Ammon's horn (tissue), 1 donor: Measurements from ENCODE around the gene ADH1A.
"Not testable (repeated sequence)": the region's sequence is repeated elsewhere in the genome, so short reads cannot be mapped to it uniquely, and the experiment has no call there.

Experiments used
- DNase-seq: peaks from one replicate; pipeline ENCODE4 v3.0.0-alpha.2; 2016; ENCODE audit warnings: low spot score

Gene ADH1A

DNA sequence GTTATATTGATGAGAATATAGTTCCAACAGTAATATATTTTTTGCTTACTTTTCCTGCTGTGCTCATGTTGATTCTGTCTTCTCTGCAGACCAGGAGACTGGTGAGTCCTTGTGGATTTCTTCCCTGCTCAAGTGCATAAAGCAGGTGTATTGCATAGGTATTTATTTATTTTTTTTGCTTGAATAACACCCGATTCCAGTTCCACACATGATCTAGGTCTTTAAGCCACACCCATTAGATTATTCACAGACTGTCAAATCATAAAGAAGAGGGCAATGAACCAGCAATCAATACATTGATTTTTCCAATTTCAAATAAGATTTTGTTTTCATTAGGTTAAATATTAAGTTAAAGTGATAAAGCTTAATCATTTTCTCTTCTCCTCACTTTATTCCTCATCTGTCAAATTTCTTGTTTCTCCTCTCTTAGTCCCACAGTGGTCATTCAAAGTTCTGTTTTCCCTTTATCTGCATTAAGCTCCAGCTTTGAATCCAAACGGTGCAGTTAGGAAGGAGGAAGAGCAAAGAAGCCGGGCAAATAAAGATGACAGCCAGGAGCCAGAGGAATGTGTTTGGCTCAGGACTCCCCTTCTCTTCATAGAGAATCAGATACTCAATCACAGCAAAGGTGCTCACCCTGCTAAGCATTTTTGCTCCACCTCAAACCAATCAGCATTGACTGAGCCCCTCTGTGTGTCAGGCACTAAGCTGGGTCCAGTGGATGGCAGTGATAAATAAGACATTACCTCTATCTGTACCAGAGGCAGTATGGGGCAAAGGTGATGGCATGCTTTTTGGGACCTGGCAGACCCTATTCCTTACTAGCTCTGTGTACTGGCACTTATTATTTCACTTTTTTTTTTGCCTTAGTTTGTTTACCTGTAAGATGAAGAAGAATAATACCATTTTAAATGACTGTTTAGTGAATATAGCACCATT, at the start of gene ADH1A:
TSS of gene ADH1A (minus strand) at position 138 of the 939 bp plus-strand sequence. CDS start at position 67, 71 bp downstream.
- DNase-seq = no peak

DNA sequence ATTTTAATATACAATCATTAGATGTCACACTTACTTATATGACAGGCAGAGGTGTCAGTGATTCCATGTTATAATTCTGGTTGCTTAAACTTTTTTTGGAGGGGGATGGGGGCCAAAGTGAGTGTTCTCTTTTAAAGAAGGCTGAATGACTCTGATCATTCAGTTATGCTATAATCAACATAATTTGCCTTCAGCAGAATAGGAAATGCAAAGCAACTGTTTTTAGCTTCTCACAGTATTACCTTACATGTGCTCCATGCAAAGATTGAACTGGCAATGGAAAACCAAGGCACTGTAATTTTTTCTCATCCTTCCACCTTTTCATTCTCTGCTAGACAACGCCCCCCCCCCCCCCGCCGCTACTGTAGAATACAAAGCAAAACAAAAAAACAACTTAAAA, 48.4 kb upstream of the ADH1A start:
- DNase-seq = no peak

DNA sequence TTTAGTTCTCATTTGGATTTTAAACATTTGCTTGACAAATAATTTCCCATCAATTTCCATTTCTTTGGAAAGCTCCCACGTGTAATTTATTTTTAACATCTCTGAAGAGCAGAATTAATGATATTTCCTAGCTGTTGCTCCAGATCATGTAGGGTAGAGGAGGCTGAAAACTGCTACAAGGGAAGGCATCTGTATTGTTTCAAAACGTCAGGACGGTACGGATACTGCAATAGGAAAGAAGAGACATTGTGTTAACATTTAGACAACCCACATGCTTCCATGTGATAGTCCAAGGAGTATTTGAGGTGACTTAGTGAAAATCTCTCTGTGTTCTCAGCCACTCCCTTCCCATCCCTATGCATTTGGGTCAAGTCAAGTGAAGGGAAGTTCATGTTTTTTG, 45.8 kb upstream of the ADH1A start:
- DNase-seq = no peak

DNA sequence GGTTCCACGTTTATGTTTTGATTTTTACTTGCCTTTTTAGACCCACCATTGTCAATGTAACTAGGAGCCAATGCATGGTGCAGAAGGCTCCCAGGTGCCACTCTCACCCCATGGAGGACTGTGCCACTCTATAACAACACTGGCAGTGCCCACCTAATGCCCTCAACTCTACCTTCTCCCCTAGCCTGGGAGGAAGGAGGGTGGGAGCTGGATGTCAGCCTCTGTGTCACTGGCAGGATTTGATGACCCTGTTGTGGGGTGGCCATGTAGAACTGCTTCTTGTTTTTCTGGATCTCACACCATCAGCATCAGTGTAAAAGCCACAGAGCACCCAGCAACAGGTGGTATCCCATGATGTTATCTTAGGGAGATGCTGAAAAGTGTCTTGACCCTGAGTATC, 44.1 kb upstream of the ADH1A start:
- DNase-seq = no peak

DNA sequence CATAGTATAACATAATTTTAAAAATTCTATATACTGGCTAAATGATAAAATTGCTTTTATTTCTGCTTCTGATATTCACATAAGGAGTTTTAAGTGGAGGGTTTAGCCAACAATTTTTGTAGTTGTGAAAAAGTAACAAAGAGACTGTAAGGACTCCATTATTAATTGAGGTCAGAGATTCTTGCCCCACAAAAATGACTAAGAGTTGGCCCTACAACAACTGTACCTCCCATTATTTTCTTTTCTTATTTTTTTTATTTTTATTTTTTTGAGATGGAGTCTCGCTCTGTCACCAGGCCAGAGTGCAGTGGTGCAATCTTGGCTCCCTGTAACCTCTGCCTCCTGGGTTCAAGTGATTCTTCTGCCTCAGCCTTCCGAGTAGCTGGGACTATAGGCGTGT, 39.9 kb upstream of the ADH1A start:
- DNase-seq = no peak

DNA sequence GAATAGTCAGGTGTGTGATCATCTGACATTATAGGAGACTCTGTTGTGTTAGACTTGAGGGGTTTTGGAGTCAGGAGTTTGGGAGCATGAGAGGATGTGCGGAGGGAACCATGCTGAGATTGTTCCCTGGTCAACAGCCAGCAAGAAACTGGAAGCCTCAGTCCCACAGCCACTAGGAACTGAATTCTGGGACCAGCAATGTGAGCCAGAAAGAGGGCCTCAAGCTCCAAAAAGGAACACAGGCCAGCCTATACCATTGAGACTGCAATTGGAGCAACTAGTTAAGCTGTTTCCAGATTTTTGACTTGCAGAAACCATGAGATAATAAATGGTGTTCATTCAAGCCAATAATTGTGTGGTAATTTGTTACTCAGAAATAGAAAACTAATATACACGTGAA, 39.1 kb upstream of the ADH1A start:
- no peak for DNase-seq

DNA sequence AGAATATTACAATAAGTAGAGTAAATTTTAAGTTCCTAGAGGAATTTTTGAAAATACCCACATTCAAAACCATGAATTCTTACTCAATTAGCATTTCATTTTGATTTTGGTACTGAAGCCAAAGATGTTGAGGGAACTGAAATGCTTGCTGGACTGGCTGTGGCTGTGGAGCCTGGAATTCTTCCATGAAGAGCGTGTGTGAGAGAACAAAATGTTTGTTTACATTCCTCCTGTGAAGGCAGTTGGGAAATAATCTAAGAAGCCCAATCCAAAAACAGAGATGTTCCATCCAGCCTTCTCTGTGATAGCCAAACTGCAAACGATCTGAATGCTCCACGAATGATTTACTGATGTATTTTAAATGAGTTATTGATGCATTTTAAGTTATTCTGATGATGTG, 34.2 kb upstream of the ADH1A start:
- peak; percentile 67 for DNase-seq

DNA sequence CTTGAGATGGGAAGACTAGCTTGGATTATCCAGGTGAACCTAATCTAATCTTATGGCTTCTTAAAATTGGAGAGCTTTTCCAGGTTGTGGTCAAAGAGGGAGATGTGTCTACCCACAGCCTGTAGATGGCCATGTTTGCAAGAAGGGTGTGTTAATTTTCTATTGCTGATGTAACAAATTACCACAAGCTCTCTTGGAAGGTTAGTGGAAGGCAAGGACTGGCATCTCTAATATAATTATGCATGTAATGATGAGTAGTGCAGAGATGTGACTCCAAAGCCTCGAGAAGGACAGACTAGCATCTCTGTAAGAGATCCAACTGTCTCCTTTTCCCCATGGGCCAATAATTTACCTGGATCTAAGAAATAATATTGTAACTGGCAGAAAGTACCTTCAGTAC, 33.6 kb upstream of the ADH1A start:
- DNase-seq = no peak

DNA sequence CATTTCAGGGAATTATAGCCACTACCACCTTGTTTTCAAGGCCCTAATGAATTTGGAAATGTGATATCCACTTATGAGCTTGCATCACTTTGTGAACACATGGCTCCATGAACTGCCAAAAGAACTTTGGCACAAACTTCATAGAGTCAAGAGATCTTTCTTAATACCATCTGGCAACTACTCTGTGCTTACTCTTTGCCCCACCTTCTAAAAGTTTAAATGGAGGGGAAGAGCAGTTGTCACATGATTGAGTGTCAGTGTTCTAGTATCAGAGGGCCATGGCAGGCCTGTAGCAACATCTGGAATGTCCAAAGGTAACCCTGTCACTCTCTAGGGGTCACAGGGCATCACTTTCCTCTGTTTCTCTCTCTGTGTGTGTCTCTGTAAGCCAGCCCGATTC, 33.0 kb upstream of the ADH1A start:
- no peak for DNase-seq

DNA sequence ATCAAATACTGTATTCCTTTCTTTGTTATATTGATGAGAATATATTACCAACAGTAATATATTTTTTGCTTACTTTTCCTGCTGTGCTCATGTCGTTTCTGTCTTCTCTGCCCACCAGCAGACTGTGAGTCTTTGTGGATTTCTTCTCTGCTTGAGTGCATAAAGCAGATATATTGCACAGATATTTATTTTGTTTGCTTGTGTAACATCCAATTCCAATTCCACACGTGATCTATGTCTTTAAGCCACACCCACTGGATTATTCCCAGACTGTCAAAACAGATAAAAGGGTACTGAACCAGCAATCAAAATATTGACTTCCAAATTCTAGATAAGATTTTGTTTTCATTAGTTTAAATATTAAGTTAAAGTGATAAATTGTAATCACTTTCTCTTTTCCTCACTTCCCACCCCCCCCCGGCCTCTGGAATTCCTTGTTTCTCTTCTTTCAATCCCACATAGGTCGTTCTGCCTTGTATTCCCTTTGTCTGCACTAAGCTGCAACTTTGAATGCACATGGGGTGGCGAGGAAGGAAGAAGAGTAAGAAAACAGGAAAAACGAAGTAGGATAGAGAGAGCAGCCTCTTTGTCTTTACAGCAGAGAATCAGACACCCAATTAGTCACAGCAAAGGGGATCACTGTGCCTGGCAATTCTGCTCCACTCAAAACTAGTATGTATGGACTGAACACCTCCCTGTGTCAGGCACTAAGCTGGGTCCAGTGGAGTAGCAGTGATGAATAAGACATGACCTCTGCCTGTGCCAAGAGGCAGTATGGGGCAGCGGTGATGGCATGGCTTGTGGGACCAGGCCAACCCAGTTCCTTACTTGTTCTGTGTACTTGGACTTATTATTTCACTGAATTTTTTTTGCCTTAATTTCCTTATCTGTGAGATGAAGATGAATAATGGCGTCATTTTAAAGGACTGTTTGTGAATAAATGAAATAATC, 30.7 kb upstream of the ADH1A start, which contains the start of gene ADH1B:
TSS of gene ADH1B (minus strand) at position 161 of the 951 bp plus-strand sequence. CDS start at position 91, 70 bp downstream.
- DNase-seq = no peak

DNA sequence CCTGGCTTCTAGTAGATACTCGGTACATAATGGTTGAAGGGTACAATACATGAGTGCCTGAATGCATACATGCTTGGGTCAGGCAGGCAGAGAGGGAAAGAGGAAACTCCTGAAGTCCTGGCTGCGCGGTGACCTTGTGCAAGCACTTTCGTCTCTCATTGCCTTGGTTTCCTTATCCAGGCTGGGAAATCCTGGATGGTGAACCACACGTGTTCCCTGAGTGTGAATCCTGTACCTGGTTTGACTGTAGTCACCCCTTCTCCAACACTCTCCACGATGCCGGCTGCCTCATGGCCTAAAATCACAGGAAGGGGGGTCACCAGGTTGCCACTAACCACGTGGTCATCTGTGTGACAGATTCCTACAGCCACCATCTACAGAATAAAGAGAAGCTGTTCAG, 27.0 kb upstream of the ADH1A start:
- DNase-seq = not testable (repeated sequence)

DNA sequence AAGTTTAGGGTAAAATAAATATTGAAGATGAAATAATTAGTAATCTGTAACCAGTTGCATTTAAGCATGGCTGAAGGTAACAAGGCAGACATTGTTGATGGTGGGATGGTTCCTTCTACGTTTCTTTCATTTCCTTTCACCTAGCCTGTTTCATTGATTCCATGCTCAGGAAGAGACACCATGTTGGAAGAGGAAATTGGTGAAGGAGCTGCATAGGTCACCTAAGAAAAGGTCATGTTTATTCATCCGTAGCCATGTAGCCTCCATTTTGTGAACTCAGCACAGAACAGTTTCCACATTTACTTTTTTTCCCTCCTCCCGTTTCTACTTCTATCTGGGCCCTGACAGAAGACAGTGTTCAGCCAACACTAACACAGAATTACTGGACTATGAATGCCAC, 26.6 kb upstream of the ADH1A start:
- DNase-seq = no peak

DNA sequence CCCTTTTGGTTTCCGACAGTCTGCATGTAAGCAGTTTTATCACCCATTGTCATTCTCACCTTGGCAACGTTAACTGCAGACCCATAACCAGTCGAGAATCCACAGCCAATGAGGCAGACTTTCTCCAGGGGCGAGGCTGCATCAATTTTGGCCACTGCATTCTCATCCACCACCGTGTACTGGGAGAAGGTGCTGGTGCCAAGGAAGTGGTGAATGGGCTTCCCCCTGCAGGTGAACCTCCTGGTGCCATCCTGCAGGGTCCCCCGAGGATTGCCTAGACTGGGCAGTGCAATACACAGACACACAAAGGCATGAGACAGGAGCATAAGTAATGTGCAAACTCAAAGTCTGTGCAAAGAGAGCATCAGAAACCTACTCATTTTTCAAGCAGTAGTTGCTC, 25.1 kb upstream of the ADH1A start:
- DNase-seq = no peak

DNA sequence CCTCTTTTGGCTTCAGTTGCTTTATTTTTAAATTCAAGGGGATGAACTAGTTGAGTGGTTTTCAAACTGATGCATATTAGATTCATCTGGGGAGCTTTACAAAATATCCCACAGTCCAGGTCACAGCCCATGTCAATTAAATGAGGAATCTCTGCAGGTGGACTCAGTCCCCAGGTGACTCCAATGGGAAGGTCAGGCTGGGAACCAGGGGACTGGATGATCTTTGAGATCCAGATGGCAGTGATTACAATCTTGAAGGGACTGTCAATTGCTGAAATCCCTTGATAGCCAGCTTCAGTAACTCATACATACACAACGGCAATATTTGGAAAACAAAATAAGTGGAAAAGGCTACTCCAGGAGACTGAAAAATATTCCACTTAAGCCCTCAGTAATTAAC, 23.4 kb upstream of the ADH1A start:
- no peak for DNase-seq

DNA sequence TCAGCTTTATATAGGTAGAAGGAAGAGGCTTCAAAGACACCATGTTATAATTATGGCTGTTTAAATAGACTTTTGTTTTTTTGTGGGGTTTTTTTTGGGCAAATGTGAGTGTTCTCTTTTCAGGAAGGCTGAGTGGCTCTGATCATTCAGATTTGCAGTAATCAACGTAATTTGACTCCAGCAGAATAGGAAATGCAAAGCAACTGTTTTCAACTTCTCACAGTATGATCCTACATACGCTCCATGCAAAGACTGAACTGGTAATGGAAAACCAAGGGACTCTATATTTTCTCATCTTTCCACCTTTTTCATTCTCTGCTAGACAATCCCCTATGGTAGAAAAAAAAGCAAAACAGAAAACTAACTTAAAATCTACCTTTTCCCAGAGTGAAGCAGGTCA, 19.6 kb upstream of the ADH1A start:
- DNase-seq = no peak

DNA sequence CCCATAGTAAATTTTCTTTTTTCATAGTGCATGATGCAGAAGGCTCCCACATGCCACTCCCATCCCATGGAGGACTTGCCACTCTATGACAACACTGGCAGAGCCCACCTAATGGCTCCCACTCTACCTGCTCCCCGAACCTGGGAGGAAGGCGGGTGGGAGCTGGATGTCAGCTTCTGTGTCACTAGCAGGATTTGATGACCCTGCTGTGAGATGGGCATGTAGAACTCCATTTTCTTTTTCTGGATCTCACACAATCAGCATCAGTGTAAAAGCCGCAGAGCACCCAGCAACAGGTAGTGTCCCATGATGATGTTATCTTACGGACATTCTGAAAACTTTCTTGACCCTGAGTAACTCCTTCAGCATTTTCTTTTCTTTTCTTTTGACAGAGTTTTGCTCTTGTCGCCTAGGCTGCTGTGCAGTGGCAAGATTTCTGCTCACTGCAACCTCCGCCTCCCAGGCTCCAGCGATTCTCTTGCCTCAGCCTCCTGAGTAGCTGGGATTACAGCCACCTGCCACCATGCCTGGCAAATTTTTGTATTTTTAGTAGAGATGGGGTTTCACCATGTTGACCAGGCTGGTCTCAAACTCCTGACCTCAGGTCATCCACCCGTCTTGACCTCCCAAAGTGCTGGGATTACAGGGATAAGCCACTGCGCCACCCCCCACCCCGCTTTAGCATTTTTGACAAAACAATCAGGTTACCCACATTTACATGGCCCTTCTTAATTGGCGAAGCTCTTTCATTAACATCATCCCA, 15.0 kb upstream of the ADH1A start:
- DNase-seq = no peak

DNA sequence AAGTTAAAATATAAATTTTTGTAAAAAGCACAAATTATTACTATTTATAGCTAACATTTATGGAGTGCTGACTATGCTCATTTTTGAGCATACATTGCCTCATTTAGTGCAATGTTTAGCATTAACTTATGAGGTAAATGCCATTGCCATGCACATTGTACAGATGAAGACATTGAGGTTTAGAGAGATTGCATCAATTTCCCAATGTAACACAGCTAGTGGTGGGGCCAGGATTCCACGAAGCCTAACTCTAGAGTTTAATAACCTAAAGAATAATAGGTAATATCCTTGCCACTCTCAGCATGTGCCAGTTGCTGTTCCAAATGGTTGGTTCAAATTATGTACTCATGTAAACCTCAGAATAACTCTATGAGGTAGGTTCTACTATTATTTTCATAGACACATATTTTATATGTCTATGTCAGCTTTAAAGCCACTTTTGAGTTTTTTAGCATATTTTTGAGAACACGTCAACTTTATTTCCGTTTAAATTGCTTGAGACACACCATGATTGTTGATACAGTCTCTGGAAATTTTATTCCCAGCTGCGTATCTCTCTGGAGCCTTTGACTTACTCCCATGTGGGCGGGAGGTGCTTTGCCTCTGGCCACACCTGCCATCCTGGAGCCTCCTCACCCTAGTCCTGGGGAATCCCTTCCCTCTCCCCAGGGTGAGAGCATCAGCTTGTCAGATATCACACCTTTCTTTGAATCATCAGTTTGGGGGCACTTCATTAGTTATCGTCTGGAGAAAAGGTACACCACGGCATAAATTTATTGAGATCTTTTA, 10.8 kb upstream of the ADH1A start:
- DNase-seq = no peak

DNA sequence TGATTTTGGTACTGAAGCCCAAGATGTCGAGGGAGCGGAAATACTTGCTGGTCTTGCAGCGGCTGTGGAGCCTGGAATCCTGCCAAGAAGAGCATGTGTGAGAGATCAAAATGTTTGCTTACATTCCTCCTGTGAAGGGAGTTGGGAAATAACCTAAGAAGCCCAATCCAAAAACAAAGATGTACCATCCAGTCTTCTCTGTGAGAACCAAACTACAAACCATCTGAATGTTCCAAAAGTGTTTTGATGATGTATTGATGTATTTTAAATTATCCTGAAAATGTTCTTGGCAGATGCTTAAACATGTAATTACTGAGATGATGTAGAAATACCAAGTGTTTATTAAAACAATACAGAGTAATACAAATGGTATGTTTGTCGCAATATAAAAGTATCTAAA, 10.1 kb upstream of the ADH1A start:
- DNase-seq = peak; percentile 53

DNA sequence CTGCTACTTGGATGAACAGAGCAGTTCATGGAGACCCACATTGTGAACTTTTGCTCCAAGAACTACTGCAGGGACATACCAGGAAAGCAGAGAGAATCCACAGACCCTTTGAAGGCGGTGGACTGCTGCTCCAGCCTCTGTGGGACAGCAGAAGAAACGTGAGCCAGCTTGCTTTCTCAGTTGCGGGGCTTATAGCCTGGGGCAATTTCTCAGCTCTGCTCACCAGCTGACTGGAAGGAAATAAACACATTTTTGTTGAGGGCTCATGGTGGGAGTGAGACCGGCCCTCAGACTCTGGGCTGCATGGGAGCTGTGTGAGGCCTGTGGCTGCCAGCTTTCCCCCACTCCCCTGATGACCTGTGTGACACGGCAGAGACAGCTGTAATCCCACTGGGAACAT, 2.6 kb upstream of the ADH1A start:
- DNase-seq = no peak

DNA sequence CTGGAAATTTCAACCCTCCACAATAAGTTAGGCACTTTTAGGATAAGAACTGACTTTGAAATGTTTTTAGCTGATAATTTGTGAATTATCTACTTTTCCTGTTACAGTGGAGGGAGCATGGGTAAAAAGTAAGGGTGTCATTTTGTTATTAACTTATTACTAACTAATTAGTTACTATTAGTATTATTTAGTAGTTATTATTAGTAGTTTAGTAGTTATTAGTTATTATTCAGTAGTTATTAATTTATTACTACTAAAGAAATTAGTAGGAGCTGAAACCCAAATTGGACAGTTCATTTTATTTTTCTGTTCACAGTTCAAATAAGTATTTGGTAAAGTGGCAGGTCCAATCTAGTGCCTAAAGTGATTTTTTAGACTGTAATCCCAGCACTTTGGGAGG, 5.4 kb downstream of the ADH1A start:
- DNase-seq = no peak

DNA sequence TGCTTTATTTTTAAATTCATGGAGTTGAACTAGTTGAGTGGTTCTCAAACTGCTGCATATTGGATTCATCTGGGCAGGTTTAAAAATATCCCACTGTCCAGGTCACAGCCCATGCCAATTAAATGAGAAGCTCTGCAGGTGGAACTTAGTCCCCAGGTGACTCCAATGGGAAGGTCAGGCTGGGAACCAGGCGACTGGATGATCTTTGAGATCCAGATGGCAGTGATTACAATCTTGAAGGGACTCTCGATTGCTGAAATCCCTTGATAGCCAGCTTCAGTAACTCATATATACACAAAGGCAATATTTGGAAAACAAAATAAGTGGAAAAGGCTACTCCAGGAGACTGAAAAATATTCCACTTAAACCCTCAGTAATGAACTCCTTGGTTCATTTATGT, 8.1 kb downstream of the ADH1A start:
- no peak for DNase-seq
